ENCODE data around the gene ABHD2. TPM values are rescaled to one million over a fixed set of nuclear protein-coding genes. Genes with fewer than 3 reads are reported as not detected.
"Not testable (repeated sequence)": the region's sequence is repeated elsewhere in the genome, so short reads cannot be mapped to it uniquely, and the experiment has no call there.

Gene ABHD2
- total RNA-seq, 2 donors from 2014 or later: 100 to 112 TPM

DNA sequence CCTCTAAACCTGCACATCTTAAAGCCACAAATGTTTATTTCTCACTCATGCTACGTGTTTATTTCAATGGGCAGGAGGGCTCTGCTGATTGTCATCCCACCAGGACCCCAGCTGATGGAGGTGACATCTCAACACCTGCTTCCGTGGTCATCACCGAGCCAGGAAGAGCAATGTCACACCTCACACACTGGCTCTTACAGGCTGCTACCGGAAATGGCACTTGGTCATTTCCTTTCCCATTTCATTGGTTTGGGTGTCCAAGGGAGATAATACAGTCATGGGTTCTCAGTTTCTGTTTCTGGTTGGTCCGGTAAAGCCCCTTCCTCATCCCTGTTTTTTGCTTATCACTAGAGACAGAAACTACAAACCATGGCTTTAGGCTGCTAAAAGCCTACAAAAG is 41.9 kb downstream of the ABHD2 start:
- ATAC-seq (no peak), DNase-seq (no peak)
- intact Hi-C loops (cut with DNase I, micrococcal nuclease): loop anchor here in 1 of 2 donors (10.0 kb wide), 1 partner anchor 75 kb away; no protein-coding TSS in a partner anchor

GRCh38 chr15:89131731-89132130 is 43.5 kb downstream of the ABHD2 start:
- intact Hi-C loops (cut with DNase I, micrococcal nuclease): loop anchor here in 1 of 2 donors (10.0 kb wide), 1 partner anchor 77 kb away; no protein-coding TSS in a partner anchor
- DNase-seq (no peak), ATAC-seq (no peak)

GRCh38 chr15:89132611-89133507 is 44.6 kb downstream of the ABHD2 start:
- ATAC-seq: peak; percentile 4
- intact Hi-C loops (cut with DNase I, micrococcal nuclease): loop anchor here in 1 of 2 donors (10.0 kb wide), 1 partner anchor 78 kb away; no protein-coding TSS in a partner anchor
- no peak for DNase-seq

- not testable (repeated sequence) for ATAC-seq, DNase-seq
- intact Hi-C loops (cut with DNase I, micrococcal nuclease): loop anchor here in 1 of 2 donors (10.0 kb wide), 1 partner anchor 81 kb away; no protein-coding TSS in a partner anchor
These were observed 47.3 kb downstream of the ABHD2 start for GRCh38 chr15:89135387-89136077.

GRCh38 chr15:89136078-89136806 is 48.0 kb downstream of the ABHD2 start:
- intact Hi-C loops (cut with DNase I, micrococcal nuclease): loop anchor here in 1 of 2 donors (10.0 kb wide), 1 partner anchor 81 kb away; no protein-coding TSS in a partner anchor

GRCh38 chr15:89136818-89137772 is 48.8 kb downstream of the ABHD2 start:
- ATAC-seq: peak; percentile 81
- intact Hi-C loops (cut with DNase I, micrococcal nuclease): loop anchor here in 1 of 2 donors (10.0 kb wide), 1 partner anchor 82 kb away; no protein-coding TSS in a partner anchor
- DNase-seq: peak in 1 of 2 donors; percentile 38

More at GRCh38 chr15:89136078-89136806, 48.0 kb downstream of the ABHD2 start:
- DNase-seq (no peak), ATAC-seq (no peak)

DNA sequence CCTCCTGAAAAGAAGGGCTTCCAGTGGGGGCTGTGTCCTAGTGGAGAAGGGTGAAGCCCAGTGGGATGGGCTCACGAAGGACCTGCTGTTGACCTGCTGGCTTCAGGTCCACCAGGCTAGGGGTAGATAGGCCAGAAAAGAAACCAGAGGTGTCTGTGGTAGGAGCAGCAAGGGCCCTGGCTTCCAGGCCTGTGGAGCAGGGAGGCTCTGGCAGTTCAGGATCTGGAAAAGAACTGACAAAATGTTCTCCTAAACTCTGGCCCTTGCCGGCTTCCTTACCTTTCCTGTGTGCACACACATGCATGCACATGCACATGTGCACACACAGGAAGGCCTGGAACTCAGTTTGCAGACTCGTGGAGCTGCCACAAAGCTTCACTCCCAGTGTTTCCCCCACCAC is 49.7 kb downstream of the ABHD2 start:
- intact Hi-C loops (cut with DNase I, micrococcal nuclease): loop anchor here in 1 of 2 donors (10.0 kb wide), 1 partner anchor 83 kb away; no protein-coding TSS in a partner anchor
- DNase-seq (no peak), ATAC-seq (no peak)

DNA sequence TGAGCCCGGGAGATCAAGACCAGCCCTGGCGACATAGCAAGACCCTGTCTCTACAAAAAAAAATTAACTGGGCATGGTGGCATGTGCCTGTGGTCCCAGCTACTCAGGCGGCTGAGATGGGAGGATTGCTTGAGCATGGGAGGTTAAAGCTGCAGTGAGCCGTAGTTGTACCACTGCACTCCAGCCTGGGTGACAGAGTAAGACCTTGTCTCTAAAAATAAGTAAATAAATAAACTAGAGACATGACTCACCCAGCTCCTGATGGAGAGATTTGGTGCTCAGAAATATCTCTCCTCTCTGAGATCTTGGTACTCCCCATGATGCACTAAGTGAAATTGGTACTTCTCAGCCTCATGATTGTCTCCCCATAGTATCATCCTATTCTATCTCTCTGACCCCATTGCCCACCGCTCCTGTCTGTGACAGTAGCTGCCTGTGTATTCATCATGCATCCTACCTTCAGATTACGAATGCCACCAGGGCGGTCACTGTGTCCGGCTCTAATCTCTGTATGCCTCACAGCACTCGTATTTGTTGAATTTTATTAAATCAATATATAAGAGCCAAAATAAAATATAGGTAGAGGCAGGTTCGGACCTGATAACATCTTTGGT is 50.9 kb downstream of the ABHD2 start:
- DNase-seq (no peak), ATAC-seq (no peak)
- intact Hi-C loops (cut with DNase I, micrococcal nuclease): loop anchor here in 1 of 2 donors (10.0 kb wide), 1 partner anchor 84 kb away; no protein-coding TSS in a partner anchor

DNA sequence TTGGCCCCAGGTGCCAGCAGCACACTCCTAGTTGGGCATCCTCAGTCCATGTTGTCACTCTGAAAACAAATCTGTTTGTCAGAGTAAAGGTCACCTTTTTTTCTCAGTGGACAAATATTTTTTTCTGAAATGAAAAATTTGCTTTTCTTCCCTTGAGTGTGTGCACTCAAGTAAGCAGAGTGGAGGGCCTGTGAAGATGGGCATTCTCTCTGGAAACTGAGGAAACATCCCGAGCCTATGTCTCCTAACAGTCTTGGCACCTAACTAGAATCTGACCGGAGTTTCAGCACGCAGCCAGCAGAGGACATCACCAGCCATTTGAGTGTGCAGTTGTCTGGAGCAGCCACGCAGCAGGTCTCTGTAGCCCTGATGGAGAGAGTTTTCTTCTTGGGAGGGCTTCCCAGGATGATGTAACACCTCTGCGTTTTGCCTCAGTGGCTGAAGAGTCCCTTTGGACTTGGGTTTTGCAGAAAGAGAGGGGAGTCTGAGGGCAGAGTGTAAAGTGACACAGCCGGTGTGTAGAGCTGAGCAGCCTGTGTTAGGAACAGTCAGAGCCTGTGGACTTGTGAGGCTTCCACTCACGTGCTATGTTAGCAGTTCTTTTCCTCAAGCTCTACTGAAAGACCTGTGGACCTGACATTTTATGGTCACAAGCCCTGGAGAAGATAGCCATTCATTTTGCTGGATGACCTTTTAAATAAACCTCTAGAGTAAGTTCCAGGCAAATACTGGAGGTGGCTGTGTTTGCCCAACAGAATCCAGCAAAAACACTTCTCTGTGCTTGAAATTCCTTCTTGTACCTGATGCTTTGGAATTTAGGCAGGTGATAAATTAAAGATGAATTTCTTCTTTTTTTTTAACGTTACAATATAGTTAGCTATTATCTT is 51.6 kb downstream of the ABHD2 start:
- intact Hi-C loops (cut with DNase I, micrococcal nuclease): loop anchor here in 1 of 2 donors (10.0 kb wide), 1 partner anchor 85 kb away; no protein-coding TSS in a partner anchor
- DNase-seq (no peak), ATAC-seq (no peak)

DNA sequence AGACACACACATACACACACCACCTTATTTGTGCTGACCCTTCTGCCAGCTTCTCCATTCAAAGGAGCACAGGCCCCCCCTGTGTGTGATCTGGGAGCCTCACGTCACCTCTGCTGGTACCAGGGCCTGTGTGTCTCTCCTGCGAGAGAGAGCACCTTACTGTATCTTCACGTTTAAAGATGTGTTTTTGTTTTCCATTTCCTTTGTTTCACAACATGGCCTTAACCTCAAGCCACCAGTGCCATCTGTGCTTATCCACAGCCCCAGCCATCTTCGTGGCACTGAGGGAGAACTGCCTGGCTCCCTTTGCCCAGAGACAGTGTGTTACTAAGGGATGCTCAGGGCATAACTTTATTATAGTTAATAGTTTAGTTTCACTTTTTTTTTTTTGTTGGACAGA is 52.3 kb downstream of the ABHD2 start:
- no peak for DNase-seq
- intact Hi-C loops (cut with DNase I, micrococcal nuclease): no loop called here

GRCh38 chr15:89141159-89141558 is 52.9 kb downstream of the ABHD2 start:
- intact Hi-C loops (cut with DNase I, micrococcal nuclease); DNase-seq; ATAC-seq: not testable (repeated sequence)

More for the DNA sequence above, 52.3 kb downstream of the ABHD2 start:
- ATAC-seq: no peak

GRCh38 chr15:89141885-89142284 is 53.6 kb downstream of the ABHD2 start:
- no peak for ATAC-seq
- intact Hi-C loops (cut with DNase I, micrococcal nuclease): no loop called here

DNA sequence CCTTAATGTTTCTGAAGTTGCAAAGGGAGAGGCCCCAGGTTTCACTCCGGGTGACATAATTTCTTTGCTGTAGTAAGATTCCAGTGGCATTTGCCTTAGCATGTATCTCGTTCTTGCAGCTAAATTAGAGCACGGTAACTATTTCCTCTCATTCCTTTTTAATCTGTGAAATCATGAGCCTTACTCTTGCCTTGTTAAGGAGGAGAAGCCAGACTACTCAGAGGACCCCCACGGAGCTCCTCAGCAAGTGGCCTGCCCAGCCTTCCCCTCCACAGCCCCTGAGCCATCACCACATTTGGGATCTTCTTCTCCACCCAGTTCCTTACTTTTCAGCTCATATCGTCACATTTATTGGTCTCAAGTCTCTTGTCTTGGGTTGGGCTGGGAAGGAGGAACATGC is 54.2 kb downstream of the ABHD2 start:
- ATAC-seq (no peak), DNase-seq (no peak)
- intact Hi-C loops (cut with DNase I, micrococcal nuclease): no loop called here

More at GRCh38 chr15:89141885-89142284, 53.6 kb downstream of the ABHD2 start:
- no peak for DNase-seq

DNA sequence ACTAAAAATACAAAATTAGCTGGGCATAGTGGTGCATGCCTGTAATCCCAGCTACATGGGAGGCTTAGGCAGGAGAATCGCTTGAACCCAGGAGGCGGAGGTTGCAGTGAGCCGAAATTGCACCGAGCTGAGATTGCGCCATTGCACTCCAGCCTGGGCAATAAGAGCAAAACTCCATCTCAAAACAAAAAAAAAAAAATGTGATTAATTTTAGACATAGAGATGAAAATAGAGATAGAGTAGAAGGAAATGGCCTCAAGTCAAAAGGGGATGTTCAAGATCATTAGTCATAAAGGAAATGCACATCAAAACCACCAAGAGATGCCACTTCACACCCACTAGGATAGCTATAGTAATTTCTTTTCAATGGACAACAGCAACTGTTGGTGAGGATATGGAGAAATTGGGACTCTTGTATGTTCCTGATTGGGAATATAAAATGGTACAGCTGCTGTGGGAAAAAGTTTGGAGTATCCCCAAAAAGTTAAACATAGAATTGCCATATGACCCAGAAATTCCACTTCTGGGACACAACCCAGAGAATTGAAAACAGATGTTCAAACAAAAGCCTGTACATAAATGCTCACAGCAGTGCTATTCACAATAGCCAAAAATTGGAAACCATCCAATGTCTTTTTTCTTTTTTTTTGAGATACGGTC is 55.4 kb downstream of the ABHD2 start:
- no peak for DNase-seq
- ATAC-seq: peak; percentile 29
- intact Hi-C loops (cut with DNase I, micrococcal nuclease): no loop called here

GRCh38 chr15:89144491-89144890 is 56.2 kb downstream of the ABHD2 start:
- intact Hi-C loops (cut with DNase I, micrococcal nuclease): no loop called here
- ATAC-seq: no peak
- DNase-seq: no peak

DNA sequence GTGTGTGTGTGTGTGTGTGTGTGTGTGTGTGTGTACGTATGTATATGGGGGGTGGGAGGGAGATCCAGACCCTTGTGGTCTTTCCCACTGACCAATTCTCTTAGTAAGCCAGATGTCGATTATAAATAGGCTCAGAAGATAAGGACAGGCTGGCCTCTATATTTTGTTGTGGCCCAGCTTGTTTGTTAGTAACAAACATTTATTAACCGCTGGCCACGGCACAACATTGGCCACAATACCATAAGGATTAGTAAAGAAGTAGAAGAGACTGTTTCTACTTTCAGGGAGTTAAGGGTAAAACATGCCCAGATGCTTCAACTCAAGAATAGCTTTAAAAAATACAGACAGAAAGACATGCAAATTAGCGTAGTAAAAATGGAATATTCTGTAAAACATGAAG is 58.1 kb downstream of the ABHD2 start:
- intact Hi-C loops (cut with DNase I, micrococcal nuclease): no loop called here
- ATAC-seq: no peak
- no peak for DNase-seq

All from left colon (tissue), 2 donors.